OCI-LY1 (cell line): ENCODE data around the gene LRRC34.
A peak's percentile ranks its signal among the peaks of the same experiment; 100 is the strongest.

Source experiments
- H2AFZ ChIP-seq: fragments of 200-600 bp; sonication (generic), shearing (Covaris generic); 2 replicates; pipeline ENCODE4 v1.6.0; 2014; ENCODE audit warnings: antibody characterized with exemption, mild to moderate bottlenecking, low read length
- H3F3A ChIP-seq: fragments of 200-600 bp; sonication (generic), shearing (Covaris generic); 2 replicates; pipeline ENCODE4 v1.6.0; 2014; ENCODE audit warnings: mild to moderate bottlenecking, antibody characterized with exemption, low read length, moderate library complexity; ENCODE audit not compliant: insufficient read depth
- H3K27ac ChIP-seq: fragments of 200-600 bp; sonication (generic); 2 replicates; pipeline ENCODE4 v1.5.1; 2014; ENCODE audit warnings: low read length, mixed run types, mild to moderate bottlenecking, low read depth; ENCODE audit not compliant: poor library complexity, severe bottlenecking
- H3K27me3 ChIP-seq: fragments of 200-600 bp; sonication (generic); 2 replicates; pipeline ENCODE4 v1.6.0; 2014; ENCODE audit warnings: antibody characterized with exemption, mild to moderate bottlenecking, low read length, moderate library complexity; ENCODE audit not compliant: insufficient read depth
- H3K36me3 ChIP-seq: fragments of 200-600 bp; sonication (generic); 2 replicates; pipeline ENCODE4 v1.6.1; 2014; ENCODE audit warnings: mild to moderate bottlenecking, antibody characterized with exemption, low read length, moderate library complexity, mixed read lengths; ENCODE audit not compliant: insufficient read depth
- H3K4me1 ChIP-seq: fragments of 200-600 bp; sonication (generic); 2 replicates; pipeline ENCODE4 v1.5.1; 2014; ENCODE audit warnings: mild to moderate bottlenecking, low read length, moderate library complexity; ENCODE audit not compliant: insufficient read depth, severe bottlenecking
- H3K4me2 ChIP-seq: fragments of 200-600 bp; sonication (generic), shearing (Covaris generic); 2 replicates; pipeline ENCODE4 v1.6.1; 2014; ENCODE audit warnings: low read length
- H3K4me3 ChIP-seq: fragments of 200-600 bp; sonication (generic); 2 replicates; pipeline ENCODE4 v1.5.1; 2014; ENCODE audit warnings: low read length, low read depth, mild to moderate bottlenecking, mixed read lengths; ENCODE audit not compliant: poor library complexity, severe bottlenecking
- H3K79me2 ChIP-seq: fragments of 200-600 bp; shearing (Covaris generic); 2 replicates; pipeline ENCODE4 v1.6.1; 2016; ENCODE audit warnings: mixed run types, low read length, mixed read lengths; ENCODE audit not compliant: insufficient read depth
- H3K9ac ChIP-seq: fragments of 200-600 bp; sonication (generic), shearing (Covaris generic); 2 replicates; pipeline ENCODE4 v1.6.1; 2014; ENCODE audit warnings: mild to moderate bottlenecking, low read length, mixed read lengths
- H3K9me2 ChIP-seq: fragments of 200-600 bp; sonication (generic), shearing (Covaris generic); 2 replicates; pipeline ENCODE4 v1.6.1; 2014; ENCODE audit warnings: low read depth, mild to moderate bottlenecking, low read length, mixed read lengths
- H3K9me3 ChIP-seq: fragments of 200-600 bp; shearing (Covaris generic); 2 replicates; pipeline ENCODE4 v1.6.1; 2014; ENCODE audit warnings: low read length, mixed read lengths
- H4K20me1 ChIP-seq: fragments of 200-600 bp; sonication (generic), shearing (Covaris generic); 2 replicates; pipeline ENCODE4 v1.6.0; 2016; ENCODE audit warnings: mild to moderate bottlenecking, low read length; ENCODE audit not compliant: insufficient read depth
- EZH2 ChIP-seq: fragments of 200-600 bp; sonication (generic), shearing (Covaris generic); IDR thresholded peaks from 2 replicates; pipeline ENCODE4 v1.8.0; 2017; ENCODE audit warnings: borderline replicate concordance, mixed run types, mild to moderate bottlenecking, antibody characterized with exemption, low read length, moderate library complexity, mixed read lengths
- TF ChIP-seq, protein P1 (sequence below): fragments of 200-600 bp; sonication (generic), shearing (Covaris generic); IDR thresholded peaks from 2 replicates; pipeline ENCODE4 v1.5.1; 2017; ENCODE audit warnings: mild to moderate bottlenecking, antibody characterized with exemption, low read length, moderate library complexity, mixed read lengths

The LRRC34 gene, protein sequence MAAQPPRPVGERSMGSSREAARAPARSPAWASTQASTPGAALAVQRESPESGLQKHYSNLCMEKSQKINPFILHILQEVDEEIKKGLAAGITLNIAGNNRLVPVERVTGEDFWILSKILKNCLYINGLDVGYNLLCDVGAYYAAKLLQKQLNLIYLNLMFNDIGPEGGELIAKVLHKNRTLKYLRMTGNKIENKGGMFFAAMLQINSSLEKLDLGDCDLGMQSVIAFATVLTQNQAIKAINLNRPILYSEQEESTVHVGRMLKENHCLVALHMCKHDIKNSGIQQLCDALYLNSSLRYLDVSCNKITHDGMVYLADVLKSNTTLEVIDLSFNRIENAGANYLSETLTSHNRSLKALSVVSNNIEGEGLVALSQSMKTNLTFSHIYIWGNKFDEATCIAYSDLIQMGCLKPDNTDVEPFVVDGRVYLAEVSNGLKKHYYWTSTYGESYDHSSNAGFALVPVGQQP

DNA sequence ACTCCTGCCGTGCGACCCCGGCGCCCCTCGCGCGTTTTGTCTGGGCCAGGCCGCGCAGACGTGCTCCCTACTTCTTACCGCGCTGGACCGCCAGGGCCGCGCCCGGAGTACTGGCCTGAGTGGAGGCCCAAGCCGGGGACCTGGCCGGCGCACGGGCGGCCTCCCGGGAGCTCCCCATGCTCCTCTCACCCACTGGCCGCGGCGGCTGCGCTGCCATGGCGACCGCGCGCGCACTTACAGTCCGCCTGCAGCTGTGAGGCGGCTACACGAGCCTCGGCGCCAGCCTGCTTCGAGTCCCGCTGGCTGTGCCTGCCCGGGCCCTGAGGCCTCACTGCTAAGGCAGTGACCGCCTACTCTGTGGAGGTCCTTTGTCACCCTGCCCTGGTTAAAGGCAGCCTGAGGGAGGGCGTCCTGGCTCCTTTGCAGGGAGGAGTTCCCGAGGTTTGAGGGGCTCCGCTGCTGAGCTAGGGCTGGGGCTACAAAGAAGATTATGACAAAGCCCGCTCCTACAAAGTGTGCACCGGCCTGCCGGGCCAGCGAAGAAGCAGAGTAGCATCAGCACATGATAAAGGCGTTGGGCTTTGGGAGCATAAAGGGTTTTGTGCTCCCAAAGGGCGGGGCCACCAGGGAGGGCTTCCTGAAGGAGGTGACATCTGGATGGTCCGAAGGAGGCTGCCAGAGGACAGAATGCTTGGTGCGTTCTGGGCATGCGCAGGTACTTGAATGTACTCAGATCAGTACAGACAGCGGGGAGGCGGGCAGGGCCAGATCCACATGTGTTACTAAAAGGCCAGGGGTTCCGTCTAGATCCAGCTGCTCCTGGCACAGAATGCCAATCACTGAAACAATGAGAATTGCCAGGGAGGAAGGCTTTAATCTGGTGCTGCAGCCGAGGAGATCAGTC is at the start of gene LRRC34, which contains the start of gene LRRIQ4:
LRRC34 (minus strand) TSS at position 573 of the 904 bp plus-strand sequence; CDS start at position 217, 356 bp downstream.
LRRIQ4 (plus strand) TSS at position 539 of the 904 bp plus-strand sequence. CDS start 9,052 bp downstream, outside the sequence.
- Histone ChIP-seq H3F3A (0 out of 2 replicates have a peak, but pooled peaks cover 6% of the 10 kb centered on the region), H3K36me3 (no peaks in the 10 kb centered on the region; the same call in 1 of the 2 replicates), H3K9ac (peak within 1 kb of the TSS; percentile 57), H3K4me2 (peak within 1 kb of the TSS; percentile 97), H3K9me3 (peaks cover 8% of the 10 kb centered on the region), H3K79me2 (no peaks in the 10 kb centered on the region), H3K4me1 (peaks cover 37% of the 10 kb centered on the region), H3K27me3 (peaks cover 6% of the 10 kb centered on the region; the same call in 1 of the 2 replicates), H4K20me1 (no peaks in the 10 kb centered on the region), H3K9me2 (no peaks in the 10 kb centered on the region), H3K27ac (no peak within 1 kb of the TSS), H2AFZ (peak within 1 kb of the TSS; percentile 76), H3K4me3 (peak within 1 kb of the TSS; percentile 65)
- TF ChIP-seq, protein P1, sequence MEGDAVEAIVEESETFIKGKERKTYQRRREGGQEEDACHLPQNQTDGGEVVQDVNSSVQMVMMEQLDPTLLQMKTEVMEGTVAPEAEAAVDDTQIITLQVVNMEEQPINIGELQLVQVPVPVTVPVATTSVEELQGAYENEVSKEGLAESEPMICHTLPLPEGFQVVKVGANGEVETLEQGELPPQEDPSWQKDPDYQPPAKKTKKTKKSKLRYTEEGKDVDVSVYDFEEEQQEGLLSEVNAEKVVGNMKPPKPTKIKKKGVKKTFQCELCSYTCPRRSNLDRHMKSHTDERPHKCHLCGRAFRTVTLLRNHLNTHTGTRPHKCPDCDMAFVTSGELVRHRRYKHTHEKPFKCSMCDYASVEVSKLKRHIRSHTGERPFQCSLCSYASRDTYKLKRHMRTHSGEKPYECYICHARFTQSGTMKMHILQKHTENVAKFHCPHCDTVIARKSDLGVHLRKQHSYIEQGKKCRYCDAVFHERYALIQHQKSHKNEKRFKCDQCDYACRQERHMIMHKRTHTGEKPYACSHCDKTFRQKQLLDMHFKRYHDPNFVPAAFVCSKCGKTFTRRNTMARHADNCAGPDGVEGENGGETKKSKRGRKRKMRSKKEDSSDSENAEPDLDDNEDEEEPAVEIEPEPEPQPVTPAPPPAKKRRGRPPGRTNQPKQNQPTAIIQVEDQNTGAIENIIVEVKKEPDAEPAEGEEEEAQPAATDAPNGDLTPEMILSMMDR = no peak

DNA sequence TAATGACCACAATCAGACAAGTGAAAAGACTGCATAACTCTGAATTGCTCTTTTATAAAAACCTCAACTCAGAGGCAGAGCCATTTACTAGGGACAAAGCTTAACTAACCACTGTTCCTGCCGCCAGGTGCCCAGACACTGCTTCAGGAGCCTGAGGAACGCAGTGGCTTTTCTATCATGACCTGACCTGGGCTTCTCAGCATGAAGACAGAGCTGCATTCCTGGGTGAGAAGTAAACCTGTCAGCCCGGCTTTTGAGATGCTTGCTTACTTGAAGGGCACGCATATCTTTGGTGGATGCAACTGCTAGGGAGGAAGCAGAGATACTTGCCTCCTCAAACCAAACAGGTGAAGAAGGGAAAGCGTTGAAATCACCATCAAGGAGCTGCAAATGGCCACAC is 49.2 kb upstream of the LRRC34 start:
- Histone ChIP-seq H3K4me1 (peaks cover 39% of the 10 kb centered on the region), H3K9me3 (no peaks in the 10 kb centered on the region), H3K4me2 (peak overlapping the region; percentile 27), H4K20me1 (no peaks in the 10 kb centered on the region), H2AFZ (no peak overlapping the region), H3K36me3 (no peaks in the 10 kb centered on the region), H3K27ac (no peak overlapping the region), H3K4me3 (no peak overlapping the region), H3K9me2 (no peaks in the 10 kb centered on the region), H3F3A (0 out of 2 replicates have a peak, but pooled peaks cover 5% of the 10 kb centered on the region), H3K79me2 (no peaks in the 10 kb centered on the region), H3K27me3 (no peaks in the 10 kb centered on the region), H3K9ac (no peak overlapping the region)
- no peak for TF ChIP-seq EZH2
- TF ChIP-seq, protein P1 = no peak

DNA sequence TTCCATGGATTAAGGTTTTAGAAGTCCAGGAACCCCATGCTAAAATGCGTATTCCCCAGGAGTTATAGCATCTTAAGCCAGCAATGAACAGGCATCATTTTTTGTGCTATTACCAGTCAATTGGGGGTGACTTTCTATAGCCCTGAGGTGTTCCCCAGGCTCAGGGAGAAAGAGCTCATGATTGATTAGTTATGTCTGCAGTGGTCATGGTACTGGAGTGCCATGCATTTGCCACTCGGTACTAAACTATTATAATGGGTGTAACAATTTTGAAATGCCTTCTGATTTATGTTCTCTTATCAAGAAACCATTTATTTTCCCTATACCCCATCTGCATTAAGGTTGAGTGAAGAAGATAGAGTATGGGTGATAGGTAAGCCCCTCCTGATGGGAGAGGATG is 45.1 kb upstream of the LRRC34 start:
- Histone ChIP-seq H3K9me3 (no peaks in the 10 kb centered on the region), H3K4me3 (no peak overlapping the region), H3K9me2 (no peaks in the 10 kb centered on the region), H2AFZ (no peak overlapping the region), H3K36me3 (no peaks in the 10 kb centered on the region), H3F3A (no peaks in the 10 kb centered on the region), H4K20me1 (no peaks in the 10 kb centered on the region), H3K79me2 (no peaks in the 10 kb centered on the region), H3K4me1 (peaks cover 10% of the 10 kb centered on the region), H3K27me3 (no peaks in the 10 kb centered on the region), H3K27ac (no peak overlapping the region), H3K4me2 (no peak overlapping the region), H3K9ac (no peak overlapping the region)
- TF ChIP-seq EZH2 = no peak
- TF ChIP-seq, protein P1 = no peak
